SK-N-SH treated with all-trans-retinoic acid at 6 μM for 48 hours (cell line): ENCODE results near the gene CCDC186.

Experiments
- ARNTL ChIP-seq: fragments of 450-650 bp; formaldehyde crosslinking; IDR thresholded peaks from 2 replicates; pipeline ENCODE4 v1.5.0; 2020; ENCODE audit warnings: low read depth, mild to moderate bottlenecking, moderate library complexity, borderline replicate concordance
- GLIS3 ChIP-seq: fragments of 250-450 bp; sonication (Bioruptor Pico); IDR thresholded peaks from 2 replicates; pipeline ENCODE4 v1.5.0; 2020; ENCODE audit warnings: mild to moderate bottlenecking, moderate library complexity
- OSR1 ChIP-seq: fragments of 250-450 bp; sonication (Bioruptor Pico); IDR thresholded peaks from 2 replicates; pipeline ENCODE4 v1.8.0; 2022; ENCODE audit warnings: moderate library complexity, mild to moderate bottlenecking, inconsistent platforms
- PPARA ChIP-seq: fragments of 250-450 bp; sonication (Bioruptor Pico); IDR thresholded peaks from 2 replicates; pipeline ENCODE4 v1.5.0; 2020; ENCODE audit warnings: mild to moderate bottlenecking, borderline replicate concordance
- RARB ChIP-seq: fragments of 250-450 bp; sonication (Bioruptor Pico); IDR thresholded peaks from 2 replicates; pipeline ENCODE4 v1.8.0; 2021; ENCODE audit warnings: mild to moderate bottlenecking, moderate library complexity
- TCF4 ChIP-seq: fragments of 250-450 bp; sonication (Bioruptor Pico); IDR thresholded peaks from 2 replicates; pipeline ENCODE4 v1.8.0; 2021; ENCODE audit warnings: mild to moderate bottlenecking, moderate library complexity, borderline replicate concordance
- TOX ChIP-seq: fragments of 250-450 bp; sonication (Bioruptor Pico); IDR thresholded peaks from 2 replicates; pipeline ENCODE4 v1.8.0; 2021; ENCODE audit warnings: mild to moderate bottlenecking, moderate library complexity, borderline replicate concordance
- ZFP30 ChIP-seq: fragments of 450-650 bp; formaldehyde crosslinking; IDR thresholded peaks from 2 replicates; pipeline ENCODE4 v1.5.0; 2022; ENCODE audit warnings: mild to moderate bottlenecking, moderate library complexity
- TF ChIP-seq, protein P1 (sequence below): fragments of 250-450 bp; sonication (Bioruptor Pico); IDR thresholded peaks from 2 replicates; pipeline ENCODE4 v1.8.0; 2020; ENCODE audit warnings: mild to moderate bottlenecking, moderate library complexity, borderline replicate concordance
- TF ChIP-seq, protein P2 (sequence below): fragments of 250-450 bp; sonication (Bioruptor Pico); IDR thresholded peaks from 2 replicates; pipeline ENCODE4 v1.5.1; 2021; ENCODE audit warnings: mild to moderate bottlenecking, moderate library complexity

DNA sequence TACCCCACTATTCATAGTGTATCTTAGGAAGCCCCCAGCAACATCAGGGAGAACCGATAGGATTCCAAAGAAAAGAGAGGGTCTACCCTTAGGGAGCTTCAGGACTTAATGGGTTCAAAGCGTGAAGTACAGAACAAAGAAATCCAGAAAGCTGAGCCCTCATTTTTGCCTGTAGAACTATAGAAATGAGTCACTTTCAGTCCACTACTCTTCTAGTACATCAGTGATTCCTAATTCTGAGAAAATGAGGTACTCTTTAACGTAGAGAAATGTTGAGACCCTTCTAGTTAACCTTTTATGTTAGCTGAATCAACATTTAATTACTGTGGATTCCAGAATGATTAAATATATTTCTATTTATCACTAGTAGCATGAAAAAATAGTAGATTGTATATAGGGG lies 6.9 kb upstream of the CCDC186 start:
- TF ChIP-seq ARNTL (CRISPR knock-in tag) (no peak), PPARA (CRISPR knock-in tag) (no peak), TCF4 (no peak), TOX (CRISPR knock-in tag) (no peak), GLIS3 (CRISPR knock-in tag) (no peak), OSR1 (no peak), RARB (no peak), ZFP30 (no peak)
- TF ChIP-seq, protein P1, sequence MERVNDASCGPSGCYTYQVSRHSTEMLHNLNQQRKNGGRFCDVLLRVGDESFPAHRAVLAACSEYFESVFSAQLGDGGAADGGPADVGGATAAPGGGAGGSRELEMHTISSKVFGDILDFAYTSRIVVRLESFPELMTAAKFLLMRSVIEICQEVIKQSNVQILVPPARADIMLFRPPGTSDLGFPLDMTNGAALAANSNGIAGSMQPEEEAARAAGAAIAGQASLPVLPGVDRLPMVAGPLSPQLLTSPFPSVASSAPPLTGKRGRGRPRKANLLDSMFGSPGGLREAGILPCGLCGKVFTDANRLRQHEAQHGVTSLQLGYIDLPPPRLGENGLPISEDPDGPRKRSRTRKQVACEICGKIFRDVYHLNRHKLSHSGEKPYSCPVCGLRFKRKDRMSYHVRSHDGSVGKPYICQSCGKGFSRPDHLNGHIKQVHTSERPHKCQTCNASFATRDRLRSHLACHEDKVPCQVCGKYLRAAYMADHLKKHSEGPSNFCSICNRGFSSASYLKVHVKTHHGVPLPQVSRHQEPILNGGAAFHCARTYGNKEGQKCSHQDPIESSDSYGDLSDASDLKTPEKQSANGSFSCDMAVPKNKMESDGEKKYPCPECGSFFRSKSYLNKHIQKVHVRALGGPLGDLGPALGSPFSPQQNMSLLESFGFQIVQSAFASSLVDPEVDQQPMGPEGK (CRISPR knock-in tag) = no peak
- TF ChIP-seq, protein P2, sequence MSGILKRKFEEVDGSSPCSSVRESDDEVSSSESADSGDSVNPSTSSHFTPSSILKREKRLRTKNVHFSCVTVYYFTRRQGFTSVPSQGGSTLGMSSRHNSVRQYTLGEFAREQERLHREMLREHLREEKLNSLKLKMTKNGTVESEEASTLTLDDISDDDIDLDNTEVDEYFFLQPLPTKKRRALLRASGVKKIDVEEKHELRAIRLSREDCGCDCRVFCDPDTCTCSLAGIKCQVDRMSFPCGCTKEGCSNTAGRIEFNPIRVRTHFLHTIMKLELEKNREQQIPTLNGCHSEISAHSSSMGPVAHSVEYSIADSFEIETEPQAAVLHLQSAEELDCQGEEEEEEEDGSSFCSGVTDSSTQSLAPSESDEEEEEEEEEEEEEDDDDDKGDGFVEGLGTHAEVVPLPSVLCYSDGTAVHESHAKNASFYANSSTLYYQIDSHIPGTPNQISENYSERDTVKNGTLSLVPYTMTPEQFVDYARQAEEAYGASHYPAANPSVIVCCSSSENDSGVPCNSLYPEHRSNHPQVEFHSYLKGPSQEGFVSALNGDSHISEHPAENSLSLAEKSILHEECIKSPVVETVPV (CRISPR knock-in tag) = no peak
